ENCODE data around the gene ACKR4.

Gene ACKR4

GRCh38 chr3:132642539-132642847 lies 45.4 kb downstream of the ACKR4 start:
- DNase-seq: no peak

- no peak for DNase-seq
Observed at GRCh38 chr3:132643366-132643765, 46.3 kb downstream of the ACKR4 start.

- DNase-seq: no peak
Observed at GRCh38 chr3:132645058-132645457, 48.0 kb downstream of the ACKR4 start.

GRCh38 chr3:132650153-132650552 lies 53.1 kb downstream of the ACKR4 start:
- no peak for DNase-seq
